ENCODE results near the gene CUX1.
"Not testable (repeated sequence)": the region's sequence is repeated elsewhere in the genome, so short reads cannot be mapped to it uniquely, and the experiment has no call there.

CUX1 gene

GRCh38 chr7:102046373-102047117 is 229.1 kb downstream of the CUX1 start:
- no peak for DNase-seq (ENCODE audit: low spot score)

GRCh38 chr7:102047167-102047566 is 229.7 kb downstream of the CUX1 start:
- no peak for DNase-seq (ENCODE audit: low spot score)

GRCh38 chr7:102049765-102050164 is 232.3 kb downstream of the CUX1 start:
- no peak for DNase-seq (ENCODE audit: low spot score)

- DNase-seq (ENCODE audit: low spot score): no peak
These were observed 233.5 kb downstream of the CUX1 start for GRCh38 chr7:102050864-102051460.

- DNase-seq (ENCODE audit: low spot score): not testable (repeated sequence)
These were observed 234.3 kb downstream of the CUX1 start for GRCh38 chr7:102051736-102052135.

GRCh38 chr7:102054158-102054557 is 236.7 kb downstream of the CUX1 start:
- DNase-seq (ENCODE audit: low spot score): no peak

- no peak for DNase-seq (ENCODE audit: low spot score)
These were observed 238.0 kb downstream of the CUX1 start for GRCh38 chr7:102055181-102055976.

GRCh38 chr7:102059524-102059923 is 242.1 kb downstream of the CUX1 start:
- DNase-seq (ENCODE audit: low spot score): no peak

GRCh38 chr7:102061354-102061945 is 244.0 kb downstream of the CUX1 start:
- no peak for DNase-seq (ENCODE audit: low spot score)

GRCh38 chr7:102061981-102062390 is 244.6 kb downstream of the CUX1 start:
- no peak for DNase-seq (ENCODE audit: low spot score)

GRCh38 chr7:102063690-102064180 is 246.3 kb downstream of the CUX1 start:
- no peak for DNase-seq (ENCODE audit: low spot score)

- DNase-seq (ENCODE audit: low spot score): peak; percentile 3
These were observed 247.1 kb downstream of the CUX1 start for GRCh38 chr7:102064361-102065025.

- DNase-seq (ENCODE audit: low spot score): no peak
These were observed 247.8 kb downstream of the CUX1 start for GRCh38 chr7:102065226-102065625.

- DNase-seq (ENCODE audit: low spot score): no peak
These were observed 249.1 kb downstream of the CUX1 start for GRCh38 chr7:102066476-102066875.

- no peak for DNase-seq (ENCODE audit: low spot score)
These were observed 251.4 kb downstream of the CUX1 start for GRCh38 chr7:102068846-102069245.

GRCh38 chr7:102069931-102070629 is 252.7 kb downstream of the CUX1 start:
- no peak for DNase-seq (ENCODE audit: low spot score)

- no peak for DNase-seq (ENCODE audit: low spot score)
These were observed 254.6 kb downstream of the CUX1 start for GRCh38 chr7:102072003-102072402.

GRCh38 chr7:102072636-102073209 is 255.3 kb downstream of the CUX1 start:
- DNase-seq (ENCODE audit: low spot score): no peak

- no peak for DNase-seq (ENCODE audit: low spot score)
These were observed 256.8 kb downstream of the CUX1 start for GRCh38 chr7:102073931-102074880.

- DNase-seq (ENCODE audit: low spot score): no peak
These were observed 257.7 kb downstream of the CUX1 start for GRCh38 chr7:102075126-102075525.

Data from CD4-positive, alpha-beta T cell treated with Interleukin-2 at 100 ng/mL for 4 hours (primary cell).